GM19455 (cell line): ENCODE results near the gene VPS8.

Experiments
- ATAC-seq: cut with Tn5 transposase; IDR thresholded peaks from one replicate; pipeline ENCODE4 v1.9.1; 2021; ENCODE audit not compliant: unreplicated experiment

Gene VPS8

GRCh38 chr3:184811999-184812661 is at the start of gene VPS8:
Gene VPS8 (plus strand): TSS chr3:184812166. CDS start chr3:184824633, 12,467 bp downstream.
- peak; percentile 92 for ATAC-seq

GRCh38 chr3:184764191-184764590 is 47.8 kb upstream of the VPS8 start:
- ATAC-seq, result no peak

- no peak for ATAC-seq
Observed at GRCh38 chr3:184765047-184765729, 46.8 kb upstream of the VPS8 start.

- peak; percentile 72 for ATAC-seq
Observed at GRCh38 chr3:184765730-184766074, 46.3 kb upstream of the VPS8 start.

- no peak for ATAC-seq
Observed at GRCh38 chr3:184766555-184767261, 45.3 kb upstream of the VPS8 start.

- no peak for ATAC-seq
Observed at GRCh38 chr3:184767377-184767776, 44.6 kb upstream of the VPS8 start.

GRCh38 chr3:184769382-184770170 is 42.4 kb upstream of the VPS8 start:
- ATAC-seq, result no peak

GRCh38 chr3:184770541-184770940 is 41.4 kb upstream of the VPS8 start:
- no peak for ATAC-seq

GRCh38 chr3:184771301-184772127 is 40.5 kb upstream of the VPS8 start:
- no peak for ATAC-seq

- no peak for ATAC-seq
Observed at GRCh38 chr3:184772667-184773272, 39.2 kb upstream of the VPS8 start.

GRCh38 chr3:184773283-184774186 is 38.4 kb upstream of the VPS8 start:
- ATAC-seq, result no peak

GRCh38 chr3:184776916-184777315 is 35.0 kb upstream of the VPS8 start:
- ATAC-seq, result no peak

- ATAC-seq, result peak; percentile 86
Observed at GRCh38 chr3:184777566-184778356, 34.2 kb upstream of the VPS8 start.

- ATAC-seq, result no peak
Observed at GRCh38 chr3:184778426-184779332, 33.3 kb upstream of the VPS8 start.

GRCh38 chr3:184780981-184781515 is 30.9 kb upstream of the VPS8 start:
- ATAC-seq, result no peak

GRCh38 chr3:184781801-184782200 is 30.2 kb upstream of the VPS8 start:
- no peak for ATAC-seq

- no peak for ATAC-seq
Observed at GRCh38 chr3:184783319-184783718, 28.6 kb upstream of the VPS8 start.
